ENCODE results near the gene BBX.

The BBX gene

GRCh38 chr3:107522510-107523288, at the start of gene BBX:
Gene BBX (plus strand): TSS chr3:107522962. CDS start chr3:107710461, 187,499 bp downstream.
- DNase-seq: peak; percentile 98

DNA sequence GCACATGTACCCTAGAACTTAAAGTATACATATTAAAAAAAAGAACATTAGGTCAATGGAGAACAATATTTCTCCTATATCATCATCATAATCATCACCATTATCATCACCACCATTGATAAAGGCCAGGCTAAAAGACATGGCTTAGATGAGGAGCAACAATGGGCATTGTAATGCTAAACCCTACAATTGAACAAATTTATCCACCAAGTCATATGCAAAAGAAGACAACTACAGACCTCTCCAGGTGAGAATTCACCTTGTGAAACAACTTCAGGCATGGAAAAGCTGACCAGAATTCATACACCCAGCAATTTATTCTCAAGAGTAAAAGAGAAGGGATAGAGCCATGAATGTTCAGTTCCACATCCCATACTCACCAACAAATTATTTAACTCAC, 46.3 kb upstream of the BBX start:
- DNase-seq: no peak

GRCh38 chr3:107487490-107487889, 35.3 kb upstream of the BBX start:
- DNase-seq: no peak

GRCh38 chr3:107488942-107489341, 33.8 kb upstream of the BBX start:
- DNase-seq: no peak

GRCh38 chr3:107493134-107493533, 29.6 kb upstream of the BBX start:
- DNase-seq: no peak

DNA sequence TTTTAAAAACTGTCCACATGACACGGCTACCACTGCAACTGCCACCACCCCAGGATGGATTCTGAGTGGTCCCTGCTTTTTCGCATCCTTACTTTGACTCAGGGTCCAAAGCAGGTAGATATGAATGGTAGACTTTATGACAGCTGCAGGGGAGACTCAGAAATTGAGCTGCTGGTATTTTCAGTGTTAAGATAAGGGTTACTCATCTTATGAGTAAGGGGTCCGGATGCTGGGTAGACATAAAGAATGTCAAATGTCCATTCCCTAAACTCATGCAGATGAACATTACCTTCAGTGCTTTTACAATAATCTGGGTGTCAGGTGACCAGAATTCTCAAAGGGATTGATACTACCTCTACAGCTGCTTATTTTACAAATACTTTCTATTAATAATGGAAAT, 25.9 kb upstream of the BBX start:
- no peak for DNase-seq

GRCh38 chr3:107498646-107499045, 24.1 kb upstream of the BBX start:
- no peak for DNase-seq

DNA sequence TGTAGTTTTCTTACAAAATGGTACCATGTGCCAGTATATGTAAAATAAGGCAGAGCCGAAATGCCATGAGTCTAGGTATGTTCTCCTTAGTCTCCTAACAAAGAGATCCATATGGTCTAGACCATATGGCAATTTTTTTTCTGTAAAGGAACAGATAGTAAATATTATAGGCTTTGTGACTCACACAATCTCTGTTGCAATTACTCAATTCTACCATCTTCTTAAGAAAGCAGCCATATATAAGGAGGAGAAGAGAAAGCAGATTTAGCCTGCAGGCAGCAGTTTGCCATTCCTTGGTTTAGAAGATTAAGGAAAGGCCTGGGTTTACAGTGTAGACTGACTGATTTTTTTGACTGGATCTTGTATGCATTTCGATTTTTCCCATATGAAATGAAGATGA, 16.3 kb upstream of the BBX start:
- no peak for DNase-seq

GRCh38 chr3:107508331-107508730, 14.4 kb upstream of the BBX start:
- no peak for DNase-seq

DNA sequence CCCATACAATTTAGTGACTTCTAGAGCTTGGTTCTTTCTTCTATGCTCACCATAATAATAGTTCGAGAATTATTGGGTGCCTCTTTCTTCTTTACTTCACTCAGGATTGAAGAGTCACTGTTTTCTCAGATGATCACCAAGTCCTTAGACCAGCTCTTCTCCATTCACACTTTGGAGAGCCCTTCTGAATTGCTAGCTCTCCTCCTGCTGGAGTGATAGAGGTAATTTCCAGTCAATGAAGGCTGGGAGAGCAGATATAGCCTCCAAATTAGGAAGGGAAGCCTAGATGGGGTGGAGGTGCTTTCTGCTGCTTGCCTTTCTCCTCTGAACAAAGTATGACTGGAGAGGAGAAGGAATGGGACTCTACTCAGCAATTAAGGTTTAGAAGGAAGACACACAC, 10.7 kb upstream of the BBX start:
- DNase-seq: no peak

DNA sequence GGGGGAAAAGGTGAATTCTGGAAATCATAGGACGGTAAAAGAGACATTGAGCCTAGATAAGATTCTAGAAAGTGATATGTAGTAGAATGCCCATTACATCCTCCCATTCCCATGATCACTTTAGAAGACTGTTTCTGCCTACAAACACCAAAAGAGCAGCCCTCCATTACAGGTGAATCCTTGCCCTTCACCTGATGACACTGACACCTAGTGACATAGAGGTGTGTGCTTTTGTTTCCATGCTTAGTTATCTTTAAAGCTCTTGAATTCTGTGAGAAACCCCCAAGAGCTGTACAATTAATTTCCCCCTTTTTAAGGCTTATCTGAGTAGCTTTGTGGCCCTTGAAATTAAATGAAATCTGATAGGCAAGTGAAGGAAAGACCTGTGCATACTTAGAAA, 8.3 kb upstream of the BBX start:
- no peak for DNase-seq

DNA sequence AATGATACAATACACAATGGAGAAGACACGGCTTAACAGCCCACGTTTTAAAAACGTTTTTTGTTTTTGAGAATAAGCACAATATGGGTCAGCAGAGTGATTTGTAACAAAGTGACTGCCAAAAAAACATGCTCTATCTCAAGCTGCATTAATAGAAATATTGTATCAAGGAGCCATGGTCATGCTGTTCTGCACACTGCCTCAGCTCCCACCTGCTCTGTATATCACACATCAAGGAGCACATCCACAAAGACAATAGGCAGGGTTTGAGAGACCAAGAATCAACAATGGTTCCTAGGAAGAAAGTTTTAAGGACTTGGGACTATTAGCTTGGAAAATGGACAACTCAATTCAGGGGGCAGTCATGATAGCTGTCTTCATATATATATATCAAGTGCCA, 6.3 kb upstream of the BBX start:
- no peak for DNase-seq

- DNase-seq: no peak
Observed at GRCh38 chr3:107520535-107520934, 2.2 kb upstream of the BBX start.

GRCh38 chr3:107521469-107522059, 1.2 kb upstream of the BBX start:
- DNase-seq: no peak

- DNase-seq: no peak
Observed at GRCh38 chr3:107523289-107523538, 452 bp downstream of the BBX start.

DNA sequence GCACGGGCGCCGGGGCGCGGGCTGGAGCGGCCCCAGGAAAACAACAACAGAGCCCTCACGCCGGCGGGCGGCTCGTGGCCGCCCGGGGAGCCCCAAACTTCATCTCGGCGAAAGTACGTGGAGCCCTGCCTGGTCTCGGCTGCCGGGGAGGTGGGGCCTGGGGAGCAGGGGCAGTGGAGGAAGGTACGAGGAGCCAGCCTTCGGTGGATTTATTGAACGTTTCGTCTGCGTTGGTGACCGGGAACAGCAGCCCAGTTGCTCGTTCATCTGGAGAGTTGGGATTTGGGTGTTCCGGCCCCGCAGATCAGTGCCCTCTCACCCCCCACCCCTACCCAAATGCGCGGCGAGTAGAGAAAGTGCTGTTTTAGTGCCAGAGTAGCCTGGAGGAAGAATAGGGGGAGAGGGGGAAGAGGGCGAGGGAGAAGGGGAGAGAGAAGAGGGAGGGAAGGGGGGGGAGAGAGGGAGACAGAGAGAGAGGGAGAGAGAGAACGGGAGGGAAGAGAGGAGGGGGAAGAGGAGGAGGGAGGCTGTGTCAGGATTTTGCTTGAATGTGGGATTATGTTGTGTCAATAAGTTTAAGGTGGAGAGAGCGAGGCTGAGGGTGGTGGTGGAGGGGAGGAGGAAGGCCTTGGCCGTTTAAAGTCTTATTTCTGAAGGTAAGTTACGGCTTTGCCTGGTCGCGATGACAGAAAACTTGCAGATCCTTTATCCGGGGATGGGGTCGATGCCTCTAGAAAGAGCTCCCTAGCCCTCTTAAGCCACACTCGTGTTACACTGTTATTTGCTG, 970 bp downstream of the BBX start:
- DNase-seq: peak; percentile 55

DNA sequence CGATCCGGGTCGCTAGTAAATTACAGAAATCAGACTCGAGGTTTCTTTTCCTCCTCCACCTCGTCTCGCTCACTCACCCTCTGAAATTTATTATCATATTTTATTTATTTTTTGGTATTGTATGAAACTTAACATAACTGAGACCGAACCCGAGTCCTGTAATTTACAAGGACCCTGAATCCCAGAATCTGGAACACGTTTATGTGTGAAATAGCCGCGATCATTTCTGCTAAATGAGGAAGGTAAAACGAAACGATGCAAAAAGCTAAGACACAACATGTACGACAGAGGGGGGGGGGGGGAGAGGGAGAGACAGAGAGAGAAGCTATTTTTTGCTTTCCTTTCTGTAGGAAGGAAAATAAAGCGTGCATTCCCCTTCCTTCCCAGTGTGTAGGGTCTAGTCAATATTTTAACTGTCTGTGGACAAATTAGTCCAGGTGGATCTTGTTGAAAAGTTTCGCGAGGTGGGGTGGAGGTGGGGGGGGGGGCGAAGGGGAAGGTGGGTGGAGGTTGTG, 1.6 kb downstream of the BBX start:
- DNase-seq: peak; percentile 47

GRCh38 chr3:107524841-107525643, 2.3 kb downstream of the BBX start:
- DNase-seq: peak; percentile 62

GRCh38 chr3:107525644-107526305, 3.0 kb downstream of the BBX start:
- DNase-seq: no peak

GRCh38 chr3:107531917-107532469, 9.2 kb downstream of the BBX start:
- DNase-seq: no peak

DNA sequence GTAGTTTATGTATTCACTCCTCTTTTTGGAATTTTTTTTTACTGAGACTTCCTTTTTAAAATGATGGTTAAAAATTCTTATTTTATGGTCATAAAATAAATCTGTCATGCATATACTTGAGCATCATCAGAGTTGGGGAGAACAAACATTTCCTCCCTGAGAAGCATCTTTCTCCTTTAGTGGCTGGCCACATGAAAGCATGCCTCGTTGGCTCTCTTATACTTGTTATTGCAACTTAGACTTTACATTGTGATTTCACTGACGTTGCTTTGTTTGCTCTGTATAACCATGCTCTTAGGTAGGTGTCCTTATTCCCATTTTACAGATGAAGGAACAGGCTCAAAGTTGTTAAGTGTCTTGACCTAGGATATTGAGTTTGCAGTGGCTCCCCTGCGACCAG, 18.1 kb downstream of the BBX start:
- DNase-seq: no peak

GRCh38 chr3:107542665-107543064, 19.9 kb downstream of the BBX start:
- DNase-seq: no peak
